ENCODE results near the gene NYAP2. TPM values are rescaled to one million over a fixed set of nuclear protein-coding genes. Genes with fewer than 3 reads are reported as not detected.

The NYAP2 gene
- total RNA-seq, 2 donors from 2014 or later, result not detected

DNA sequence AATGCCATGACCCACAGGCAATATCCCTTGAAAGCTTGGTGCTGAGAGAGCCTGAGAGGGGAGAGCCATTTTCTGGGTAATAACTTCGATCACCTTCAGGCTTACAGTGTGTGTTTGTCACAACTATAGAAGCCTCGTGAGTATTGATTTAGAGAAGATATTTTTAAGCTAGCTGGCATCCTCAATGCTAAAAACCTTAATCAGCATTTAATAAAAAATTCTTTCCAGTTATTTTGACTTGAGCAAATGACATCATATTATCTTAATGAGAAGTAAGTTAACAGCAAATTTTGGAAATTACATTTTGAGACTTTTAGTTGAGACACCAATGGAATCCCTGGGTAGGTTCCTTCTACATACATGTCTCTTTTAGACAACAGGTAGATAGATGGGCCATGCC lies 283.7 kb downstream of the NYAP2 start:
- 98 to 100% methylated on average over 1 to 2 of the region's 2 CpGs for WGBS, 2 experiments (ENCODE audit: insufficient coverage in 1 of 2, insufficient read length in 1 of 2)

GRCh38 chr2:225690153-225690552 lies 290.6 kb downstream of the NYAP2 start:
- no peak overlapping the region for H3K4me3 Mint-ChIP-seq
- H3K27ac ChIP-seq (ENCODE audit: low read depth, low read length), result no peak overlapping the region
- no peaks in the 10 kb centered on the region for H3K27me3 Mint-ChIP-seq (ENCODE audit: insufficient read depth)
- H3K4me3 ChIP-seq (ENCODE audit: low read length), result no peak overlapping the region
- no peaks in the 10 kb centered on the region for H3K4me1 Mint-ChIP-seq
- H3K36me3 Mint-ChIP-seq (ENCODE audit: low read depth), result no peaks in the 10 kb centered on the region
- no peaks in the 10 kb centered on the region for H3K9me3 ChIP-seq (ENCODE audit: control insufficient read depth, low read length)
- no peak for DNase-seq
- no peak overlapping the region for H3K27ac Mint-ChIP-seq
- no peaks in the 10 kb centered on the region for H3K4me1 ChIP-seq (ENCODE audit: control insufficient read depth, insufficient read depth, low read length)
- TF ChIP-seq CTCF (conservative IDR thresholded peaks at IDR 0.05), result no peak
- no peaks in the 10 kb centered on the region for H3K9me3 Mint-ChIP-seq
- no peaks in the 10 kb centered on the region for H3K27me3 ChIP-seq (ENCODE audit: control insufficient read depth, insufficient read depth, low read length, poor library complexity, severe bottlenecking)
- no peak overlapping the region for H3K9ac ChIP-seq (ENCODE audit: extremely low read depth, low read length, poor library complexity, severe bottlenecking)
- H3K36me3 ChIP-seq (ENCODE audit: control insufficient read depth, insufficient read depth, low read length), result no peaks in the 10 kb centered on the region
- no CpG with 5 or more reads among the region's 1 CpG for WGBS, 2 experiments (ENCODE audit: insufficient coverage in 1 of 2, insufficient read length in 1 of 2)

More for the DNA sequence above, 283.7 kb downstream of the NYAP2 start:
- Histone ChIP-seq H3K9ac (ENCODE audit: extremely low read depth, low read length, poor library complexity, severe bottlenecking) (no peak overlapping the region), H3K9me3 (ENCODE audit: control insufficient read depth, low read length) (no peaks in the 10 kb centered on the region), H3K36me3 (ENCODE audit: control insufficient read depth, insufficient read depth, low read length) (no peaks in the 10 kb centered on the region), H3K27ac (ENCODE audit: low read depth, low read length) (no peak overlapping the region), H3K4me3 (ENCODE audit: low read length) (no peak overlapping the region), H3K4me1 (ENCODE audit: control insufficient read depth, insufficient read depth, low read length) (no peaks in the 10 kb centered on the region), H3K27me3 (ENCODE audit: control insufficient read depth, insufficient read depth, low read length, poor library complexity, severe bottlenecking) (no peaks in the 10 kb centered on the region)
- no peak overlapping the region for H3K27ac Mint-ChIP-seq
- H3K27me3 Mint-ChIP-seq (ENCODE audit: insufficient read depth), result no peaks in the 10 kb centered on the region
- H3K9me3 Mint-ChIP-seq, result no peaks in the 10 kb centered on the region
- no peaks in the 10 kb centered on the region for H3K36me3 Mint-ChIP-seq (ENCODE audit: low read depth)
- no peak for TF ChIP-seq CTCF (conservative IDR thresholded peaks at IDR 0.05)
- no peak for DNase-seq
- no peaks in the 10 kb centered on the region for H3K4me1 Mint-ChIP-seq
- no peak overlapping the region for H3K4me3 Mint-ChIP-seq

DNA sequence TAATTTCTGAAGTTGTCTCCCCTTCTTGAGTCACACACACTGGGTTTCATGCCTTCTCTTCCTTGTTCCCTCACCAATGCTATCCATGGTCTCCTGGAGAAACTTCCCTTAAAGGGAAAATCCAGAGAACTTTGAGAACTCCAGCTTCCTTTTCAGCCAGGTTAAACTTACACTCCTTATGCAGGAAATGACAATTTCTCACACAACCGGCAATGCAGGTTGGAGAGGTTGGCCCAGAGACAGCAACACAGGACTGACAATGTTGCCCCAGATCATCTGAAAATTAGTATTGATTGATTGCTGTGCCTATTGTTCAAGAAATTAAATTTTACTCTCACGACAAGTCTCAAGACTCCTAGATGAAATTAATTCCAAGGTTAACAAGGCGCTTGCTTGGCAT lies 292.2 kb downstream of the NYAP2 start:
- H3K4me3 Mint-ChIP-seq, result no peak overlapping the region
- no peak overlapping the region for H3K9ac ChIP-seq (ENCODE audit: extremely low read depth, low read length, poor library complexity, severe bottlenecking)
- H3K9me3 ChIP-seq (ENCODE audit: control insufficient read depth, low read length), result no peaks in the 10 kb centered on the region
- no peak overlapping the region for H3K27ac ChIP-seq (ENCODE audit: low read depth, low read length)
- WGBS, 2 experiments (ENCODE audit: insufficient coverage in 1 of 2, insufficient read length in 1 of 2), result 93 to 100% methylated on average over 3 of the region's 3 CpGs
- no peak overlapping the region for H3K27ac Mint-ChIP-seq
- no peak overlapping the region for H3K4me3 ChIP-seq (ENCODE audit: low read length)
- H3K36me3 ChIP-seq (ENCODE audit: control insufficient read depth, insufficient read depth, low read length), result no peaks in the 10 kb centered on the region
- DNase-seq, result no peak
- H3K27me3 Mint-ChIP-seq (ENCODE audit: insufficient read depth), result no peaks in the 10 kb centered on the region
- no peak for TF ChIP-seq CTCF (conservative IDR thresholded peaks at IDR 0.05)
- H3K4me1 ChIP-seq (ENCODE audit: control insufficient read depth, insufficient read depth, low read length), result no peaks in the 10 kb centered on the region
- H3K36me3 Mint-ChIP-seq (ENCODE audit: low read depth), result no peaks in the 10 kb centered on the region
- no peaks in the 10 kb centered on the region for H3K9me3 Mint-ChIP-seq
- H3K27me3 ChIP-seq (ENCODE audit: control insufficient read depth, insufficient read depth, low read length, poor library complexity, severe bottlenecking), result no peaks in the 10 kb centered on the region
- no peaks in the 10 kb centered on the region for H3K4me1 Mint-ChIP-seq

Data from endodermal cell (in vitro differentiated cells).